Bronchus fibroblast of lung (primary cell): ENCODE measurements around the gene MRLN. TPM values are rescaled to one million over a fixed set of nuclear protein-coding genes. Genes with fewer than 3 reads are reported as not detected.

ENCODE experiments used
- total RNA-seq: library from RNA; depleted of rRNA; stranded (reverse); fragments of >200 nt; gene quantifications from 2 replicates; pipeline ENCODE4 v1.2.3, GENCODE V29; 2015

Gene MRLN
- not detected in 2 replicates for total RNA-seq

DNA sequence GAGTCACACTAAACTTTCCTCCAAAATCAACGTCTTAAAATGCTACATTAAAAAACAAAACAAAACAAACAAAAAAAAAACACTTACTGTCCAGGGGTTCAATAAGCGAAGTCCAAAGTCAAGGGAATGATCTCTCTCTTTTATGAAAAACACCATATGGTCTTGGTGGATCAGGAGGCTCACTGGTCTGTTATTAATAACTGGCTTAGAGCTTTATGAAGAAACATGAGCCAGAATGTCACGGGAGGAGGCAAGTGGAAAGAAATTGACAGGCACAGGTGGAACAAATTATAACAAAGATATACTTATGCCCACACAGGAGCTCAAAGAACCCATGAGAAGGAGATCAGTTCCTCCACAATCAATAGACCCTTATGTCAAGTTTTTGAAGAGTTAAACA lies at the start of gene MRLN:
Gene MRLN, minus strand, starts transcription at position 189 of the 400 bp plus-strand sequence.

DNA sequence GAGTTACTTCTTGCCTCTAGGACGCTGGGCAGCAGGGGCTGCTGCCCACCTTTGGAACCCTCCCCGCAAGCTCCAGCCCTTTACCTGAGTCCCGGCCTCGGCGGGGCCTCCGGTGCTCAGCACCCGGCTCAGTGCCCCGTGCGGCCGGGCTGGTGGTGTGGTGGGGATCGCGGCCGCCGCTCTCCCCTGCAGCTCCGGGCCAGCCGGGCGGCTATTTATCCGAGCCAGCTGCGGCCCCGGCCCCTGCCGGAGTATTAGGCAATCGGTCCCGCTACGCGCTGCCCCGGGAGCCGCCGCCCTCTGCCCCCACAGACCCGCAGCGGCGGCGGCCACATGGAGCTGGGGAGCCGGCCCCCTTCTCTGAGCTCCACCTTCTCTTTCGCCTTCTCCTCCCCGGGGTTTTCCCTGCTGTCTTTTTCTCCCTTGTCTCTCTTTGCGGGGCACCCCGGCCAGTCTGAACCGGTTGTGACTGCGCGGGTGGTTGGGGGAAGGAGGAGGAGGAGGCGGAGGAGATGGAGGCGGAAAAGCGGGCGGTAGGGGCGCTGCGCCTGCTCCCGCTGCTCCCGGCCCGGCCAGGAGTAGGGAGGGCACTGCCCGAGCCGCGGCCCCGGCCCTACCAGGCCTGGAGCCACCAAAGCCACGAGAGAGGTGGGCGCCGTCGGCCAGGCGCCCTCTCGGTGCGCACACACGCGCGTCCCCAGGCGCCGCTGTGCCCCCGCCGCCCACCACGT lies 43.7 kb downstream of the MRLN start, which contains the start of gene SLC16A9:
Gene SLC16A9, minus strand, starts transcription at position 456 of the 731 bp plus-strand sequence. CDS start 25,559 bp downstream, outside the sequence.

Other genes with a start within 250 kb of the MRLN start
- gene SLC16A9, start 43.6 kb downstream of the MRLN start, total RNA-seq: 1.3 and 2.0 TPM in 2 replicates
- 18.6 and 22.7 TPM in 2 replicates for gene CCDC6, start 153.1 kb upstream of the MRLN start, total RNA-seq